ENCODE data around the gene U2AF1L4.

U2AF1L4 gene

DNA sequence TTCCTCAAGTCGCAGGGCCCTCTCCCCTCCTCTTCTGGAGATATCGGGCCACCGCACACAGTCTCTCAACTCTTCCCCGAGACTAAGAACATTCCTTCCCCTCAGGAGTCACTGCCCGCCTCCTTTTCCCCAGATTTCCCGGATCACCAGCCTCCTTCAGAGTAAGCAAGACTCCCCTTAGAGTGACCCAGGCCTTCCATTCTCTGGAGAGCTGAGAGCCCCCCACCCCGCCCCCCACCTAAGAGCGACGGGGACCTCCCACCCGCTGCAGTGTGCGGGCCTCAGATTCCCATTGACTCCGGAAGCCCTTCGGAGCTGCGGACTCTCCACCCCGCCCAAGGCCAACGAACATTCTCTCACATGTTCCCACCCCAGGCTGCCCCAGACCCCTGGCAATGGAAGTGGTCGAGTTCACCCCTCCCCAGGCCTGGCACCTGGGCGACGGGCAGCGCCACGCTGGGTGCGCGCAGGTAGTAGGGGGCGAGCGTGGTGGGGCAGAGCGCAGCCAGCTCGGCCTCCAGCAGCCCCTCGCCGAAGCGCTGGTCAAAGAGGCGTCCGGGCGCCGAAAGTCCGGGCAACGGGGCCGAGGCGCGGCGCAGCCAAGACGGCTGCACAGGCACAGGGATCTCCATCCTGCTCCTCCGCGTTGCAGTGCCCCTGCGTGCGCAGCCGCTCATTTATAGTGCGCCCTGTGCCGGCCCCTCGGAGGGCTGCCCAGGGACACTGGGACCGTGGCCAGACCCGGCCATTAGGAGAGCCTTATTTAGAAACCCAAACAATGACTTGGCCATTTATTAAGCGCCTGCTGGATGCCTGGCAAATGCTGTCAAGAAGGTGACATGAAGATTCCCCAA, 11.4 kb upstream of the U2AF1L4 start, which contains the start of gene HSPB6:
Gene HSPB6, minus strand, starts transcription at position 653 of the 854 bp plus-strand sequence. Its CDS starts 21 bp downstream, at position 632.
- DNase-seq, result peak; percentile 21

- DNase-seq, result peak; percentile 50
Observed at GRCh38 chr19:35755550-35756376, 10.5 kb upstream of the U2AF1L4 start.

- DNase-seq, result no peak
Observed at GRCh38 chr19:35755131-35755549, 9.9 kb upstream of the U2AF1L4 start.

- no peak for DNase-seq
Observed at GRCh38 chr19:35754370-35755130, 9.3 kb upstream of the U2AF1L4 start.

DNA sequence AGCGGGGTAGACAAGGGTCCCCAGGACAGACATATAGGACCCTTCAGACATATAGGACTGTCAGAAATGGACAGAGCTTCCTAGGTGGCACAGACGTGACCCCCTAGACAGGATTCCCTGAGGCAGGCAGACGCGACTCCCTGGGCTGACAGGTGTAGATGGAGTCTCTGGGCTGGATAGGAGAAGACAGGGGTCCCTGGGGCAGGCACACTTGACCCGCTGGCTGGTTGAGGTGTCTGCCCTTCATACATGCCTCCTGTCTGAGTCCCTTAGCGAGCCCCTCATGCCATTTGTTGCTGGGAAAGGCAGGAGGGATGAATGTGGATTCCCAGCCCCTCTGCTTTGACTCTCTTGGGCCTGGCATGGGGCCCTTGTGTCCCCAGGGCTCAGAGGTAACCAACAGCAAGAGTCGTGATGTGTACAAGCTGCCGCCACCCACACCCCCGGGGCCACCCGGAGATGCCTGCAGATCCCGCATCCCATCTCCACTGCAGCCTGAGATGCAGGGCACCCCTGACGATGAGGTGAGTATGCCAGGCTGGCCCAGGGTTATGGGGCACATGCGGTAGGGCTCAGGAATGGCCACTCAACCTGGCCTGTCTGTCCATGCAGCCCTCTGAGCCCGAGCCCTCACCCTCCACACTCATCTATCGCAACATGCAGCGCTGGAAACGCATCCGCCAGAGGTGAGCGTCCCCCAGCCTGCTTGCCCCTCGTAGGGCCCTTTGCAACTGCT, 8.6 kb upstream of the U2AF1L4 start:
- no peak for DNase-seq

DNA sequence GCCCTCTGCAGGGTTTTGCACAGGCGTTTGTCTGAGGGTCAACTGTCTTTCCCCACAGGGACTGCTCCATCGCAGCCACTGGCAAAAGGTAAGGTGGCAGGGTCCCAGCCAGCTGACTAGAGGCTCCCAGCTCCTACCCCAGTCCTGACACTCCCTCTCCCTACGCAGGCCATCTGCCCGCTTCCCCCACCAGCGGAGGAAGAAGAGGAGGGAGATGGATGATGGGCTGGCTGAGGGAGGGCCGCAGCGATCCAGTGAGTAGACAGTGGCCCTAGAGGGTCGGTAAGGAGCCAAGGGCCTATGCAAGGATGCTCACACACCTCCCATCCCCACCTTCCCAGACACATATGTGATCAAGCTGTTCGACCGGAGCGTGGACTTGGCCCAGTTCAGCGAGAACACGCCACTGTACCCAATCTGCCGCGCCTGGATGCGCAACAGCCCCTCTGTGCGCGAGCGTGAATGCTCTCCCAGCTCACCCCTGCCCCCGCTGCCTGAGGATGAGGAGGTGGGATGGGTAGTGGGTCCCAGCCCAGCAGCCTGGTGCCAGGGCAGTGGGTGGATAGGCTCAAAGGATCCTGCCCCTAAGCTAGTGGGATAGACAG, 7.6 kb upstream of the U2AF1L4 start:
- no peak for DNase-seq

DNA sequence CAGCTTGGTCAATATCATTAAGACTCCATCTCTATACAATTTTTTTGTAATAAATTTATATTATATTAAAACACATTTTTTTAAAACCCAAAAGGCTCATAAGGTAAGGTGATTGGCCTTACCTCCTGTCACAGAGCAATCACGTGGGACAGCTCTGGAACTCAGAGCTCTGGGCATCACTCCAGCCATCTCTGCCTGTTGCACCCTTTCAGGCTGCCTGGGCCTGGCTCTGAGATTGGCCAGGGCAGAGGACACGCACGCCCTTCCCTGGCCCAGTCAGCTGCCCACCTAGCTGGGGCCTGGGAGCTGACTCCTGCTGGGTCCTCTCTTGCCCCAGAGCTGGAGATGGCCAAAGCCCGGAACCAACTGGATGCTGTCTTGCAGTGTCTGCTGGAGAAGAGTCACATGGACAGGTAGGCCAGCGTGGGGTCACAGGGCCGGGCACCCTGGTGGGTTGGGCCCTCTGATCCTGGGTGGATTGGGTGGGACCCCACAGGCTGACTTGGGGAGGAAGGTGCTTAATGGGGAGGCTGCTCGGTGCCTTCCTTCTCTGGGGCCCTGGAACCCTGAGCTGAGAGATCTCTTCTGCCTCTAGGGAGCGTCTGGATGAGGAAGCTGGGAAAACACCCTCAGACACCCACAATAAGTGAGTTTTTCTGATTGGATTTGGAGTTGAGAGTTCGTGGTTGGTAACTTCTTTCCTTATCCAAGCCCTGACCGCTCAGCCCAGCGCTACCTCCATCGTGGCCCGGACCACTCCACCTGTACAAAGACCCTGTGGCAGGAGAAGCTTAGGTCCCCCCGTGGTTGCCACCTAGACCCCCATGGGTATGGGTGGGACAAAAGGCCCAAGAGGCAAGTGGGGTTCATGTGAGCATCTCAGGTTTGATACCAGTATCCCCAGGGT, 6.9 kb upstream of the U2AF1L4 start:
- DNase-seq, result no peak

DNA sequence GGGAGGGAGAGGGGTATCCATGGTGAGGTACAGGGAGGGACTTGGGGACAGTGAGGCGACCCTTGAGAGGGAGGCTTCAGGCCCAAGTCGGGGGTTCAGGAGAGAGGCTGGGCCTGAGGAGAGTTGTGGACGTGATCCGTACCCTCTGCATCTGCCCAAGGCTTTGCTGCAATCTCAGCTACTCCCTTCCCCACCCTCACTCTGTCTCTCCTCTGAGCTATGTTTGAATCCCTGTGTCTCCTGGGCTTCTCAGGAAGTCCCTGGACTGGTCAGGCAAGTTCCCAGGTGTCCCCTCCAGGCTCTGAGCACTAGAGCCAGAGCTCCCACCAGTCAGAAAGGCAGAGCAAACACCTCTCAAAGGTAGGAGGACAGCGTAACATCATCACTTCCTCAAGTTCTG, 4.9 kb upstream of the U2AF1L4 start:
- DNase-seq, result no peak

DNA sequence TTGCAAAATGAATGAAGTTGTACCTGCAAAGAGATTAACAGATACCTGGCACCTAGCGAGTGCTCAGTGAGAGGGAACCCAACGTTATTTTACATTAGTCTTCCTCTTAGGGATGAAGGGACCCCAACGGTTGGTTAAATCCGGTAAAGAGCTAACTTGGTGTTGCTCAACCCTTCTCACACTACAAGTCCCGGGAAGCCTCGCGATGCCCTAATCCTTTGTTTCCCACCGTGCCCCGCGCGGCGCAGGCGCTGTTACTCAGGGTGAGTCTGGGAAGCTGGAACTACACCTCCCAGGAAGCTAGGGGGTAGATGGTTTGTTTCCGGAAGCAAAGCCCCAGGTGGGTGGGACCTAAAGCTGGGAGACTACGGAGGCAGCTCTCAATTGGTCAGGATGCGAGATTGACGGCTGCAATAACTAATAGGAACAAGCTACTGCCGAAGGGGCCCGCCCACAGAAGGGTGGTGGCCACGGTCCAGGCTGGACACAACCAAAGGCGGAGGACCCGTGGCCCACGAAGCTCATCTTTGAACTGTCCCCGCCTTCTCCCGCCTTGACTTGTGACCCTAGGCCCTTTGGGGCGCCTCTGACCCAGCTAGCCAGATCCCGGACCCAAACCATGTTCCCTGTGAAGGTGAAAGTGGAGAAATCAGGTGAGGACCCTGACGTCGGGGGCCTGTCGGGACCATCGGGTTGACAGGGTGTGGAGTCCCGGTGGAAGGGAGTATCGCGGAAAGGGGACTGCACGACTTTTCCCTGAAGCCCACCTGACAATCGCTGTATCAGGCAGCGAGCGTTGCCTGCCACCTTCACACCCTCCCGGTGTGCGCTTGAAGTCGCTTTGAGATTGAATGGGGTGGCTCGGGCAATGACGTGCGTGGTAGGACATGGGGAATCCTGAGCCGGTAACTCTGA, 3.1 kb upstream of the U2AF1L4 start, which contains the start of gene LIN37:
Gene LIN37, plus strand, starts transcription at position 471 of the 915 bp plus-strand sequence. Its CDS starts 149 bp downstream, at position 620.
- DNase-seq, result peak; percentile 100

DNA sequence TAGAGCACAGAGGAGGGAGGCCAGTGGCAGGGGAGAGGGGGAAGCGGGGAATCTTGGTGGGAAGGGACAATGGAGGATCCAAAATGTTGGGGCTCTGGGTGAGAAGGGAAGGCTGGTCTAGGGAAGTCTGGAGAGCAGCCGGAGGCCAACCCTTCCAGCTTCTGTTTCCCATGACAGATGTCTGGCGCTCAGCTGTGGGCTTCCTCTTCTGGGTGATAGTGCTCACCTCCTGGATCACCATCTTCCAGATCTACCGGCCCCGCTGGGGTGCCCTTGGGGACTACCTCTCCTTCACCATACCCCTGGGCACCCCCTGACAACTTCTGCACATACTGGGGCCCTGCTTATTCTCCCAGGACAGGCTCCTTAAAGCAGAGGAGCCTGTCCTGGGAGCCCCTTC, 1.3 kb upstream of the U2AF1L4 start:
- no peak for DNase-seq

- no peak for DNase-seq
Observed at GRCh38 chr19:35746087-35746462, 857 bp upstream of the U2AF1L4 start.

GRCh38 chr19:35744430-35745327, 539 bp downstream of the U2AF1L4 start:
- peak; percentile 98 for DNase-seq

DNA sequence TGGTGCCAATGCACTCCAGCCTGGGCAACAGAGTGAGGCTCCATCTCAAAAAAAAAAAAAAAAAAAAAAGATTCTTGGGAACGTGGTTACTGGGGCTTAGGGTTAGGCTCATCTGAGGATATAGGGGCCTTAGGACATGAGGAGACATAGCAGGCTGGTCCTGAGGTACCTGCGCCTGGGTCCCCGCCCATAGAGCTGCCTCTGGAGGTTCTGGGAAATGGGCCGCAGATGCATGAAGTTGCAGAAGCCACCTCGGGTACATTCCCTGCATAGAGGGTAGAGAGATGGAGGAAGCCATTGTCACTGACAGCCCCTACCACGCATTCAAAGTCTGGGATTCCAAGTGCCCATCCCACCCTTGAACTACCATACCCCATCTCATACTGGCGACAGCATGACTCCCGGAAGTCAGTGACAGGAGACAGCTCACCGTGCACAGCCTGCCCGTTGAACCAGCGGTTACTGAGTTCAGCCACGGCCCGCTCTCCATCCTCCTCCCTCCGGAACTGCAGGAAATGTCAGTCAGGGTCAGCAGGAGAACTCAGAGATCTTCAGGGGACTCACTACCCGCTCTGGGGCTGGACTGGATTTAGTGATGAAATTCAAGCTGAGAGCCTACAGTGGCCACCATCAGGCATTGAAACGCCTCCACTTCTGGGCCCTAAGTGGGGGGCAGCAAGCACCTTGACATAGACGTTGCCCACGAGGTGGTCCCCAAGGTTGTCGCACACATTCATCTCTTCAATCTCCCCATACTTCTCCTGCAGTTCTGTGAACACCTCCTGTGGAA, 1.4 kb downstream of the U2AF1L4 start:
- no peak for DNase-seq

- peak; percentile 30 for DNase-seq
Observed at GRCh38 chr19:35742121-35742724, 3.0 kb downstream of the U2AF1L4 start, which contains the start of gene IGFLR1. Gene IGFLR1 (minus strand): TSS chr19:35742452. CDS start chr19:35741180, 1,272 bp downstream.

DNA sequence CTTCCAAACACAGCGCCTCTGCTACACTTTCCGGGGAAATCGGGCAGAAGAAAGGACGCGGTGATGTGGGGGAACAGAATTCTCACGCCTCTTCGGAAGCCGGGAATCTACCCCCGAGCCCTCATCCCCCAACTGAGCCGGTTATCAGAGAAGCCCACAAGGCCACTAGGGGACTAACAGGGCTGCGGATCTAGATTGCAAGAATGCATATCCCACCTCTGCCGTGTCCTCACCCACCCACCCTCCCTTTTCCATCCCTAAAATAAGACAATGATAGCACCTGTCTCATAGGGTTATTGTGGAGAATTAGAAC, 4.1 kb downstream of the U2AF1L4 start:
- DNase-seq, result no peak

- peak; percentile 97 for DNase-seq
Observed at GRCh38 chr19:35740423-35741202, 4.6 kb downstream of the U2AF1L4 start.

DNA sequence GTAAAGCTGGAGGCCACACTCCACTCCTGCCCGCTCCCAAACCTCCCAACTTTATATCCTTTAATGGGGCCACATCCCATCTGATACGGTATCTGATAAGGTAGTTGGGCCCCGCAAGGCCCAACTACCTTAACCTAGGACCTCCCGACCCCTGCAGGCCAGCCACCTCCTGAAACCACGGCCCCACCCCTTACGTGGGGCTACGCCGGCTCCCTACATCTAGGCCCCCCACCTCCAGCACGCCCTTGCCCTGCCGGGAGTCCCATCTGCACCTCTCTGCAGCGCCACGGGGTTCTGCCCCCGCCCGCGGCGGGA, 5.2 kb downstream of the U2AF1L4 start:
- DNase-seq, result no peak

Data from hematopoietic multipotent progenitor cell treated with erythropoietin and hydrocortisone succinate and interleukin-3 and kit ligand, for 8 days (in vitro differentiated cells).